ENCODE measurements around the gene HHLA2. TPM values are rescaled to one million over a fixed set of nuclear protein-coding genes. Genes with fewer than 3 reads are reported as not detected.
"Not testable (repeated sequence)": the region's sequence is repeated elsewhere in the genome, so short reads cannot be mapped to it uniquely, and the experiment has no call there.

HHLA2 gene
- total RNA-seq, 2 donors from 2014 or later: not detected

DNA sequence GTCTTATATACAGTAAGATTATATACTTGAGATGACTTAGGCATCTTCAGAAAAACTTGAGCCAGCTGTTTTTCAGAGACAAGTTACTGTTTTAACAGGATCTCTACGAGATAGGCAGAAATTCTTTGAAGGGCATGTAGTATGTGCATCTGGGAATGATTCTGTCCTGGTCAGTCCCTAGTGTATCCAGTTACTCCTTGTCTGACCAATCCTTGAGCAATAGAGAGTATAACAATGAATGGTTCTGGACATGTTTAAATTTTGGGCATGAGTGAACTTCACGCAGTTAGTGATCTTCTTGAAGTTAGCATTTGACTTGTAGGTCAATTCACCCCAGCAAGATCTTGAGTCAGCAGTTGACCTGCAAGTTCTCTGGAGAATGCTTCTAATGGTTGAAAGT lies 24.7 kb upstream of the HHLA2 start:
- Mint-ChIP-seq H3K27ac (no peak overlapping the region), H3K36me3 (ENCODE audit: low read depth) (no peaks in the 10 kb centered on the region), H3K4me1 (peaks cover 8% of the 10 kb centered on the region), H3K27me3 (ENCODE audit: insufficient read depth) (no peaks in the 10 kb centered on the region), H3K4me3 (no peak overlapping the region), H3K9me3 (peaks cover 11% of the 10 kb centered on the region)
- TF ChIP-seq, protein P1, sequence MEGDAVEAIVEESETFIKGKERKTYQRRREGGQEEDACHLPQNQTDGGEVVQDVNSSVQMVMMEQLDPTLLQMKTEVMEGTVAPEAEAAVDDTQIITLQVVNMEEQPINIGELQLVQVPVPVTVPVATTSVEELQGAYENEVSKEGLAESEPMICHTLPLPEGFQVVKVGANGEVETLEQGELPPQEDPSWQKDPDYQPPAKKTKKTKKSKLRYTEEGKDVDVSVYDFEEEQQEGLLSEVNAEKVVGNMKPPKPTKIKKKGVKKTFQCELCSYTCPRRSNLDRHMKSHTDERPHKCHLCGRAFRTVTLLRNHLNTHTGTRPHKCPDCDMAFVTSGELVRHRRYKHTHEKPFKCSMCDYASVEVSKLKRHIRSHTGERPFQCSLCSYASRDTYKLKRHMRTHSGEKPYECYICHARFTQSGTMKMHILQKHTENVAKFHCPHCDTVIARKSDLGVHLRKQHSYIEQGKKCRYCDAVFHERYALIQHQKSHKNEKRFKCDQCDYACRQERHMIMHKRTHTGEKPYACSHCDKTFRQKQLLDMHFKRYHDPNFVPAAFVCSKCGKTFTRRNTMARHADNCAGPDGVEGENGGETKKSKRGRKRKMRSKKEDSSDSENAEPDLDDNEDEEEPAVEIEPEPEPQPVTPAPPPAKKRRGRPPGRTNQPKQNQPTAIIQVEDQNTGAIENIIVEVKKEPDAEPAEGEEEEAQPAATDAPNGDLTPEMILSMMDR (conservative IDR thresholded peaks at IDR 0.05): no peak
- no peak for DNase-seq
- Histone ChIP-seq H3K27ac (ENCODE audit: low read depth, low read length) (no peak overlapping the region), H3K36me3 (ENCODE audit: control insufficient read depth, insufficient read depth, low read length) (no peaks in the 10 kb centered on the region), H3K4me3 (ENCODE audit: low read length) (no peak overlapping the region), H3K4me1 (ENCODE audit: control insufficient read depth, insufficient read depth, low read length) (no peaks in the 10 kb centered on the region), H3K9ac (ENCODE audit: extremely low read depth, low read length, poor library complexity, severe bottlenecking) (no peak overlapping the region), H3K27me3 (ENCODE audit: control insufficient read depth, insufficient read depth, low read length, poor library complexity, severe bottlenecking) (no peaks in the 10 kb centered on the region), H3K9me3 (ENCODE audit: control insufficient read depth, low read length) (peaks cover 10% of the 10 kb centered on the region)
- WGBS, 2 experiments (ENCODE audit: insufficient coverage in 1 of 2, insufficient read length in 1 of 2): 43 to 48% methylated on average over 2 of the region's 2 CpGs

DNA sequence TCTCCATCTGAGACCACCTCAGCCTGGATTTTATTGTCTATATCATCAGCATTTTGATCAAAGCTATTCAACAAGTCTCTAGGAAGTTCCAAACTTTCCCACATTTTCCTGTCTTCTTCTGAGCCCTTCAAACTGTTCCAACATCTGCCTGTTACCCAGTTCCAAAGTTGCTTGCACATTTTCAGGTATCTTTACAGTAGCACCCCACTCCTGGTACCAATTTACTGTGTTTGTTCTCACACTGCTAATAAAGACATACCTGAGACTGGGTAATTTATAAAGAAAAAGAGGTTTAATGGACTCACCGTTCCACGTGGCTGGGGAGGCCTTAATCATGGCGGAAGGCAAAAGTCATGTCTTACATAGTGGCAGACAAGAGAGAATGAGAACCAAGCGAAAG lies 17.3 kb upstream of the HHLA2 start:
- H3K27me3 ChIP-seq (ENCODE audit: control insufficient read depth, insufficient read depth, low read length, poor library complexity, severe bottlenecking); H3K27ac Mint-ChIP-seq; H3K4me1 ChIP-seq (ENCODE audit: control insufficient read depth, insufficient read depth, low read length); H3K4me1 Mint-ChIP-seq; H3K4me3 ChIP-seq (ENCODE audit: low read length); H3K9ac ChIP-seq (ENCODE audit: extremely low read depth, low read length, poor library complexity, severe bottlenecking); H3K36me3 Mint-ChIP-seq (ENCODE audit: low read depth); H3K4me3 Mint-ChIP-seq; H3K27ac ChIP-seq (ENCODE audit: low read depth, low read length); H3K36me3 ChIP-seq (ENCODE audit: control insufficient read depth, insufficient read depth, low read length); H3K27me3 Mint-ChIP-seq (ENCODE audit: insufficient read depth); DNase-seq: not testable (repeated sequence)
- H3K9me3 Mint-ChIP-seq: peaks cover 30% of the 10 kb centered on the region
- H3K9me3 ChIP-seq (ENCODE audit: control insufficient read depth, low read length): peaks cover 17% of the 10 kb centered on the region
- 73% methylated on average over 4 of the region's 4 CpGs; no CpG with 5 or more reads in 1 of the 2 experiments for WGBS, 2 experiments (ENCODE audit: insufficient coverage in 1 of 2, insufficient read length in 1 of 2)

DNA sequence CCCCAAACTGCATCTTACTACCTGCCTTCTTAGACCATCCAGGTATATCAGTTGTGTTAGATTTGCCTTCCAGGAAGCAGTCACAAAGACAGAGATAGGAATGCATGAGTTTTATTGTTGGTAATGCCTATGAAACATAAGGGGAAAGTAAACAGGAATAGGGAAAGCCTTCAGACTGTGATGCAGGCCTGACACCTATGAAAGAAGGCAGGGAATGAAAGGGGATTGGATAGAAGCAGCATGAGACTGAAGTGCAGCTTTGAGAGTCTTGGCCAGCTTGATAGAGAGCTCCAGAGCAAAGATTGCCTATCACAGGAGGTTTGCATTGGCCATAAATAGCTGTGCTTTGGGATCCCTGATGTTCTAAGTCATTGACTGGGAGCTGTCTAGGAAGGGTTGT lies 15.9 kb upstream of the HHLA2 start:
- Mint-ChIP-seq H3K36me3 (ENCODE audit: low read depth) (no peaks in the 10 kb centered on the region), H3K4me3 (no peak overlapping the region), H3K4me1 (peaks cover 5% of the 10 kb centered on the region), H3K9me3 (peaks cover 30% of the 10 kb centered on the region), H3K27me3 (ENCODE audit: insufficient read depth) (no peaks in the 10 kb centered on the region), H3K27ac (no peak overlapping the region)
- H3K27me3 ChIP-seq (ENCODE audit: control insufficient read depth, insufficient read depth, low read length, poor library complexity, severe bottlenecking): no peaks in the 10 kb centered on the region
- no peaks in the 10 kb centered on the region for H3K4me1 ChIP-seq (ENCODE audit: control insufficient read depth, insufficient read depth, low read length)
- H3K9ac ChIP-seq (ENCODE audit: extremely low read depth, low read length, poor library complexity, severe bottlenecking): no peak overlapping the region
- H3K27ac ChIP-seq (ENCODE audit: low read depth, low read length): no peak overlapping the region
- no peak for DNase-seq
- H3K4me3 ChIP-seq (ENCODE audit: low read length): no peak overlapping the region
- TF ChIP-seq, protein P1 (conservative IDR thresholded peaks at IDR 0.05): no peak
- peaks cover 17% of the 10 kb centered on the region for H3K9me3 ChIP-seq (ENCODE audit: control insufficient read depth, low read length)
- H3K36me3 ChIP-seq (ENCODE audit: control insufficient read depth, insufficient read depth, low read length): no peaks in the 10 kb centered on the region

DNA sequence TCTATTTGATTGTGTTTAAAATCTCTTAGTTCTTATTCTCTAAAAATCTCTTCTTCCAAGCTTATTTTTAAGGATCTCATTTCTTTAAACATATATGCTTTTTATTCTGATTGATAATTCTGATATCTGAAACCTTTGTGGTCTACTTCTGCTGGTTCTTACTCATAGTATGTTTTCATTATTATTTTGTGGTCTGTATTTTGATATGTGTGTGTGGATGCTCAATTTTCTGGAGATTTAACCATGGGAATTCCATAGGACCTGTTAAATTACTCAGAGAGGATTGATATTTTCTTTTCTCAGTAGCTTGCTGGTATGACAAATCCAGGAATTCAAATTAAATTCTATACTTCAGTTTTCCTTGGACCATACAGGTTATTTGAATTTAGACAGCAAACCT lies 14.7 kb upstream of the HHLA2 start:
- no peaks in the 10 kb centered on the region for H3K27me3 ChIP-seq (ENCODE audit: control insufficient read depth, insufficient read depth, low read length, poor library complexity, severe bottlenecking)
- TF ChIP-seq, protein P1 (conservative IDR thresholded peaks at IDR 0.05): no peak
- Mint-ChIP-seq H3K9me3 (peaks cover 32% of the 10 kb centered on the region), H3K27ac (no peak overlapping the region), H3K4me3 (no peak overlapping the region), H3K36me3 (ENCODE audit: low read depth) (no peaks in the 10 kb centered on the region), H3K27me3 (ENCODE audit: insufficient read depth) (no peaks in the 10 kb centered on the region), H3K4me1 (no peaks in the 10 kb centered on the region)
- no peak overlapping the region for H3K27ac ChIP-seq (ENCODE audit: low read depth, low read length)
- H3K36me3 ChIP-seq (ENCODE audit: control insufficient read depth, insufficient read depth, low read length): no peaks in the 10 kb centered on the region
- no peak overlapping the region for H3K9ac ChIP-seq (ENCODE audit: extremely low read depth, low read length, poor library complexity, severe bottlenecking)
- DNase-seq: no peak
- no peak overlapping the region for H3K4me3 ChIP-seq (ENCODE audit: low read length)
- H3K9me3 ChIP-seq (ENCODE audit: control insufficient read depth, low read length): peaks cover 17% of the 10 kb centered on the region
- H3K4me1 ChIP-seq (ENCODE audit: control insufficient read depth, insufficient read depth, low read length): no peaks in the 10 kb centered on the region
